ENCODE results near the gene AGTPBP1.

AGTPBP1 gene

GRCh38 chr9:85502815-85503655 is 238.7 kb downstream of the AGTPBP1 start:
- TF ChIP-seq, protein P1, sequence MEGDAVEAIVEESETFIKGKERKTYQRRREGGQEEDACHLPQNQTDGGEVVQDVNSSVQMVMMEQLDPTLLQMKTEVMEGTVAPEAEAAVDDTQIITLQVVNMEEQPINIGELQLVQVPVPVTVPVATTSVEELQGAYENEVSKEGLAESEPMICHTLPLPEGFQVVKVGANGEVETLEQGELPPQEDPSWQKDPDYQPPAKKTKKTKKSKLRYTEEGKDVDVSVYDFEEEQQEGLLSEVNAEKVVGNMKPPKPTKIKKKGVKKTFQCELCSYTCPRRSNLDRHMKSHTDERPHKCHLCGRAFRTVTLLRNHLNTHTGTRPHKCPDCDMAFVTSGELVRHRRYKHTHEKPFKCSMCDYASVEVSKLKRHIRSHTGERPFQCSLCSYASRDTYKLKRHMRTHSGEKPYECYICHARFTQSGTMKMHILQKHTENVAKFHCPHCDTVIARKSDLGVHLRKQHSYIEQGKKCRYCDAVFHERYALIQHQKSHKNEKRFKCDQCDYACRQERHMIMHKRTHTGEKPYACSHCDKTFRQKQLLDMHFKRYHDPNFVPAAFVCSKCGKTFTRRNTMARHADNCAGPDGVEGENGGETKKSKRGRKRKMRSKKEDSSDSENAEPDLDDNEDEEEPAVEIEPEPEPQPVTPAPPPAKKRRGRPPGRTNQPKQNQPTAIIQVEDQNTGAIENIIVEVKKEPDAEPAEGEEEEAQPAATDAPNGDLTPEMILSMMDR (conservative IDR thresholded peaks at IDR 0.05; ENCODE audit: low read depth, low read length): no peak

DNA sequence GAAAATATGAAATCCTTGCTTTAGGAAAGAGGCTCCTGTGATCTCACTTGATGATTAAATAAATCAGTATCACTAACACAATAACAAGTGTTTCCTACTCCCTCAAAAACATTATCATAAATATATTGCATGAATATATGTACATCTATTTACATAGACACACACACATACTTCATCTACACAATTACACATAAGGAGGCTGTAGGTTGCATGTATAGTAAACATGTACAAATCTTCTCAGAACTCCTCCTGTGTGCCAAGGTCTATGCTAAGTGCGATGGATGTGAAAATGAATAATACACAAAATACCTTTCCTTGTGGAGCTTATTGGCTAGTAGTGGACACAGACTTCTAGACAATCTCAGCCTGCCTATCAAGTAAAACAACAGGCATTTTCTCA is 239.9 kb downstream of the AGTPBP1 start:
- TF ChIP-seq, protein P1 (conservative IDR thresholded peaks at IDR 0.05; ENCODE audit: low read depth, low read length): no peak
- no peak overlapping the region for H3K9ac ChIP-seq

More at GRCh38 chr9:85502815-85503655, 238.7 kb downstream of the AGTPBP1 start:
- Histone ChIP-seq H3K9ac (no peak overlapping the region), H3K27me3 (ENCODE audit: insufficient read depth, low read depth) (no peaks in the 10 kb centered on the region), H4K20me1 (ENCODE audit: insufficient read depth) (no peaks in the 10 kb centered on the region), H3K4me2 (no peak overlapping the region), H3K4me3 (IDR thresholded peaks at IDR 0.05; ENCODE audit: insufficient read depth, low read depth, low read length) (no peak overlapping the region), H3K36me3 (ENCODE audit: insufficient read depth) (no peaks in the 10 kb centered on the region), H3K79me2 (ENCODE audit: insufficient read depth, low read depth) (no peaks in the 10 kb centered on the region), H2AFZ (ENCODE audit: low read depth) (no peak overlapping the region), H3K4me1 (ENCODE audit: low read depth, poor library complexity, severe bottlenecking) (peaks cover 4% of the 10 kb centered on the region), H3K27ac (no peak overlapping the region)

DNA sequence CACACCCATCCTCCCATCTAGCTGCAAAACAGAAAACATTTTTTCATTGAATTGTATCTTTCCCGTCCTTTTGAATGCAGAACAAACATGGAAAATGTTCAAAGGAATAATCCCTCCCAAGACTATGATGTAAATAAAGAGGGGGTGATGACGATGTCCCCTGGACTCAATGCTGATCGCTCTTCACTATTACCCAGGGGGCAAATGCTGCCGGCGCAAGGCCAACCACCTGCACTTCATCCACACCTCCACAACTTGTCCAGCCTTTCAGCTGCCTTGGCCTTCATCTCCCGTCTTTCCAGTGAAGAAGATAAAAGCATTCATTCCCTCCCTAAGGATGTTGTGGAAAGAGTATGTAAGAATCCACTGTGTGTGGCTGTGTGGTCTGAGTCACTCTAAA is 240.3 kb downstream of the AGTPBP1 start:
- Histone ChIP-seq H3K27me3 (ENCODE audit: insufficient read depth, low read depth) (no peaks in the 10 kb centered on the region), H3K4me3 (IDR thresholded peaks at IDR 0.05; ENCODE audit: insufficient read depth, low read depth, low read length) (no peak overlapping the region), H3K4me1 (ENCODE audit: low read depth, poor library complexity, severe bottlenecking) (peaks cover 4% of the 10 kb centered on the region), H2AFZ (ENCODE audit: low read depth) (no peak overlapping the region), H4K20me1 (ENCODE audit: insufficient read depth) (no peaks in the 10 kb centered on the region), H3K36me3 (ENCODE audit: insufficient read depth) (no peaks in the 10 kb centered on the region), H3K9ac (no peak overlapping the region), H3K4me2 (no peak overlapping the region), H3K79me2 (ENCODE audit: insufficient read depth, low read depth) (no peaks in the 10 kb centered on the region), H3K27ac (no peak overlapping the region)
- TF ChIP-seq, protein P1 (conservative IDR thresholded peaks at IDR 0.05; ENCODE audit: low read depth, low read length): no peak

More for the DNA sequence above, 239.9 kb downstream of the AGTPBP1 start:
- Histone ChIP-seq H3K4me3 (IDR thresholded peaks at IDR 0.05; ENCODE audit: insufficient read depth, low read depth, low read length) (no peak overlapping the region), H3K36me3 (ENCODE audit: insufficient read depth) (no peaks in the 10 kb centered on the region), H4K20me1 (ENCODE audit: insufficient read depth) (no peaks in the 10 kb centered on the region), H3K27ac (no peak overlapping the region), H3K4me2 (no peak overlapping the region), H3K27me3 (ENCODE audit: insufficient read depth, low read depth) (no peaks in the 10 kb centered on the region), H3K79me2 (ENCODE audit: insufficient read depth, low read depth) (no peaks in the 10 kb centered on the region), H2AFZ (ENCODE audit: low read depth) (no peak overlapping the region), H3K4me1 (ENCODE audit: low read depth, poor library complexity, severe bottlenecking) (peaks cover 4% of the 10 kb centered on the region)
